SK-N-SH (cell line): ENCODE results near the gene MAP2K2. TPM values are rescaled to one million over a fixed set of nuclear protein-coding genes. Genes with fewer than 3 reads are reported as not detected.

Source experiments
- CTCF ChIA-PET: fragments of 300-600, 350-600 bp; formaldehyde crosslinking; extraction: SDS; loops from one replicate; lab custom pipeline; 2021; lab: Yijun Ruan, JAX
- POLR2A ChIA-PET: fragments of 350-600 bp; sonication (Branson Sonifier 250); formaldehyde crosslinking; extraction: SDS; loops from one replicate; lab custom pipeline; 2020; ENCODE audit warnings: antibody characterized with exemption, inconsistent platforms; lab: Yijun Ruan, JAX
- DNase-seq: peaks from one replicate; pipeline ENCODE4 v3.0.0; 2012
- H2AFZ ChIP-seq: fragments of 200-600 bp; sonication (generic); 2 replicates; pipeline ENCODE4 v1.8.1; 2016; ENCODE audit warnings: antibody characterized with exemption, mild to moderate bottlenecking, low read depth
- H3F3A ChIP-seq: fragments of 200-600 bp; sonication (generic); replicated peaks from 2 replicates; pipeline ENCODE3; 2016; ENCODE audit warnings: antibody characterized with exemption, mild to moderate bottlenecking; ENCODE audit not compliant: insufficient read depth
- H3K27ac ChIP-seq, 2 experiments: fragments of 200-500 bp in 1 of 2; fragments of 200-600 bp in 1 of 2; sonication (Bioruptor generic) in 1 of 2; sonication (generic), shearing (Covaris generic) in 1 of 2; 2 replicates each; pipeline versions ENCODE4 v1.5.1 to v1.6.1; 2014 to 2016; ENCODE audit warnings: low read depth in 2 of 2, inconsistent platforms in 1 of 2, low read length in 1 of 2, mild to moderate bottlenecking in 1 of 2, mixed read lengths in 1 of 2
- H3K27me3 ChIP-seq: fragments of 200-600 bp; sonication (generic), shearing (Covaris generic); 2 replicates; pipeline ENCODE4 v1.6.1; 2016; ENCODE audit warnings: mixed run types; ENCODE audit not compliant: insufficient read depth
- H3K36me3 ChIP-seq, 2 experiments: fragments of 200-500 bp in 1 of 2; fragments of 200-600 bp in 1 of 2; sonication (Bioruptor generic) in 1 of 2; sonication (generic) in 1 of 2; replicated peaks in 1 of 2; 2 replicates each; pipeline versions ENCODE3 to v1.5.1; 2014 to 2016; ENCODE audit warnings: low read length in 1 of 2, mild to moderate bottlenecking in 1 of 2; ENCODE audit not compliant: insufficient read depth in 2 of 2, control insufficient read depth in 1 of 2
- H3K4me1 ChIP-seq, 2 experiments: fragments of 200-500 bp in 1 of 2; fragments of 200-600 bp in 1 of 2; sonication (Bioruptor generic) in 1 of 2; sonication (generic), shearing (Covaris generic) in 1 of 2; 2 replicates each; pipeline versions ENCODE4 v1.5.1 to v1.6.1; 2014 to 2016; ENCODE audit warnings: low read depth in 1 of 2, low read length in 1 of 2, mixed run types in 1 of 2; ENCODE audit not compliant: insufficient read depth in 2 of 2, control insufficient read depth in 1 of 2
- H3K4me2 ChIP-seq: fragments of 200-600 bp; sonication (generic), shearing (Covaris generic); 2 replicates; pipeline ENCODE4 v1.6.1; 2017; ENCODE audit warnings: mixed run types
- H3K4me3 ChIP-seq, 2 experiments: fragments of 200-500 bp in 1 of 2; fragments of 200-600 bp in 1 of 2; sonication (Bioruptor generic) in 1 of 2; sonication (generic), shearing (Covaris generic) in 1 of 2; 2 replicates each; pipeline versions ENCODE4 v1.5.1 to v1.8.1; 2014 to 2016; ENCODE audit warnings: low read depth in 2 of 2, inconsistent platforms in 1 of 2, low read length in 1 of 2, mild to moderate bottlenecking in 1 of 2, mixed read lengths in 1 of 2, moderate library complexity in 1 of 2
- H3K79me2 ChIP-seq: fragments of 200-600 bp; sonication (generic); 2 replicates; pipeline ENCODE4 v1.8.1; 2017; ENCODE audit warnings: mild to moderate bottlenecking; ENCODE audit not compliant: insufficient read depth
- H3K9ac ChIP-seq: fragments of 200-600 bp; sonication (generic); 2 replicates; pipeline ENCODE4 v1.6.1; 2017; ENCODE audit warnings: mixed run types
- H3K9me2 ChIP-seq: fragments of 200-600 bp; sonication (generic); 2 replicates; pipeline ENCODE4 v1.6.1; 2017; ENCODE audit warnings: mixed run types
- H3K9me3 ChIP-seq: fragments of 200-600 bp; sonication (generic); 2 replicates; pipeline ENCODE4 v1.6.1; 2017; ENCODE audit warnings: mixed run types, mild to moderate bottlenecking, moderate library complexity
- H4K20me1 ChIP-seq: fragments of 200-600 bp; sonication (generic); 2 replicates; pipeline ENCODE4 v1.6.1; 2017; ENCODE audit warnings: mild to moderate bottlenecking, mixed run types; ENCODE audit not compliant: insufficient read depth
- EP300 ChIP-seq, 2 experiments: IDR thresholded peaks; 2 replicates each; pipeline versions ENCODE4 v1.4.0 to v1.6.1; 2012; ENCODE audit warnings: borderline replicate concordance in 1 of 2, low read depth in 1 of 2, low read length in 1 of 2
- EZH2phosphoT487 ChIP-seq: fragments of 200-600 bp; sonication (generic); IDR thresholded peaks from 2 replicates; pipeline ENCODE4 v1.6.1; 2017; ENCODE audit warnings: low read depth, mixed run types, mild to moderate bottlenecking, antibody characterized with exemption, moderate library complexity, borderline replicate concordance
- FOSL2 ChIP-seq: IDR thresholded peaks from 2 replicates; pipeline ENCODE4 v1.4.0; 2012; ENCODE audit warnings: low read depth, mild to moderate bottlenecking, moderate library complexity, borderline replicate concordance
- FOXJ3 ChIP-seq: sonication (generic); formaldehyde crosslinking; IDR thresholded peaks from 2 replicates; pipeline ENCODE4 v1.5.1; 2020; ENCODE audit warnings: mild to moderate bottlenecking, missing genetic modification reagents
- GATA2 ChIP-seq: sonication (generic); formaldehyde crosslinking; IDR thresholded peaks from 2 replicates; pipeline ENCODE4 v1.5.0; 2020; ENCODE audit warnings: mild to moderate bottlenecking, missing genetic modification reagents
- MAX ChIP-seq: IDR thresholded peaks from 2 replicates; pipeline ENCODE4 v1.4.0; 2012; ENCODE audit warnings: low read depth
- MXI1 ChIP-seq: IDR thresholded peaks from 2 replicates; pipeline ENCODE4 v1.6.1; 2012; ENCODE audit warnings: mild to moderate bottlenecking, low read depth, low read length, improper control_type of control experiment
- NRF1 ChIP-seq: IDR thresholded peaks from 2 replicates; pipeline ENCODE4 v1.6.1; 2012; ENCODE audit warnings: low read depth, mild to moderate bottlenecking, low read length
- POLR2AphosphoS5 ChIP-seq: IDR thresholded peaks from 2 replicates; pipeline ENCODE4 v1.6.1; 2012; ENCODE audit warnings: low read depth, low read length
- RCOR1 ChIP-seq: fragments of 150-350 bp; IDR thresholded peaks from 2 replicates; pipeline ENCODE4 v1.6.1; 2017; ENCODE audit warnings: antibody characterized with exemption, low read length
- SIN3A ChIP-seq: IDR thresholded peaks from 2 replicates; pipeline ENCODE4 v1.6.1; 2012; ENCODE audit warnings: low read depth, mild to moderate bottlenecking, low read length, moderate library complexity, borderline replicate concordance
- SMC3 ChIP-seq: IDR thresholded peaks from 2 replicates; pipeline ENCODE4 v1.6.1; 2012; ENCODE audit warnings: low read depth, low read length, improper control_type of control experiment
- TCF12 ChIP-seq: IDR thresholded peaks from 2 replicates; pipeline ENCODE4 v1.4.0; 2012
- TEAD4 ChIP-seq: IDR thresholded peaks from 2 replicates; pipeline ENCODE4 v1.4.0; 2012; ENCODE audit warnings: mild to moderate bottlenecking, borderline replicate concordance; ENCODE audit not compliant: insufficient read depth
- USF2 ChIP-seq: fragments of 150-350 bp; IDR thresholded peaks from 2 replicates; pipeline ENCODE4 v1.6.1; 2017; ENCODE audit warnings: antibody characterized with exemption, low read length, low read depth, borderline replicate concordance
- WGBS: methylation state at CpG from one replicate; pipeline ENCODE4 v1.1.6; 2017; ENCODE audit warnings: low lambda C conversion rate; 5-methylcytosine and 5-hydroxymethylcytosine counted together
- polyA plus RNA-seq, 3 experiments: library from polyadenylated mRNA; depleted of rRNA; stranded (reverse); fragments of >200 nt; gene quantifications; 2 replicates each; pipeline ENCODE4 v1.2.3, GENCODE V29; 2012

MAP2K2 gene
- polyA plus RNA-seq, 1 of the 3 experiments (the other 2 are of a cell fraction): 114 TPM

- peaks cover 83% of the 10 kb centered on the region for H3K79me2 ChIP-seq
- no peaks in the 10 kb centered on the region for H3K27me3 ChIP-seq
- H3K4me2 ChIP-seq: no peak overlapping the region
- peaks cover 12 to 23% of the 10 kb centered on the region in 2 experiments for H3K36me3 ChIP-seq
- H3K4me1 ChIP-seq: no peaks in the 10 kb centered on the region
- TF ChIP-seq POLR2AphosphoS5 (no peak), GATA2 (CRISPR knock-in tag) (no peak), EP300 (IDR thresholded peaks at IDR 0.05; ENCODE audit: borderline replicate concordance in 1 of 2, low read depth in 1 of 2, low read length in 1 of 2) (no peak), MAX (no peak)
- H3K4me3 ChIP-seq: no peak overlapping the region
- H2AFZ ChIP-seq: no peak overlapping the region
- no peak overlapping the region for H3K27ac ChIP-seq
- WGBS: 92% methylated on average over 28 of the region's 33 CpGs
- peaks cover 85% of the 10 kb centered on the region for H4K20me1 ChIP-seq
- H3F3A ChIP-seq: peaks cover 3% of the 10 kb centered on the region
- H3K9me2 ChIP-seq: no peaks in the 10 kb centered on the region
- no peak overlapping the region for H3K9ac ChIP-seq
- DNase-seq: no peak
- ChIA-PET CTCF (interaction anchor here (0.9 kb wide), 1 partner anchor 157 kb away, joined by 3 read pairs; no protein-coding TSS in a partner anchor), POLR2A (no interaction called here)
- H3K9me3 ChIP-seq: no peaks in the 10 kb centered on the region
Measured at GRCh38 chr19:4046946-4047683, 76.8 kb downstream of the MAP2K2 start.

- no peak for DNase-seq
- peaks cover 76% of the 10 kb centered on the region for H3K79me2 ChIP-seq
- POLR2A ChIA-PET: no interaction called here
Measured at GRCh38 chr19:4046362-4046691, 77.6 kb downstream of the MAP2K2 start.

More at GRCh38 chr19:4046362-4046691, 77.6 kb downstream of the MAP2K2 start:
- Histone ChIP-seq H3K9ac (no peak overlapping the region), H3K36me3 (peaks cover 9 to 25% of the 10 kb centered on the region in 2 experiments), H3K27me3 (no peaks in the 10 kb centered on the region)
- no peak for TF ChIP-seq EZH2phosphoT487
- no peak for TF ChIP-seq GATA2 (CRISPR knock-in tag)
- no peak for TF ChIP-seq EP300 (IDR thresholded peaks at IDR 0.05; ENCODE audit: borderline replicate concordance in 1 of 2, low read depth in 1 of 2, low read length in 1 of 2)
- TF ChIP-seq RCOR1: no peak
- TF ChIP-seq TEAD4: no peak
- no peak for TF ChIP-seq SIN3A
- no peak for TF ChIP-seq MXI1
- TF ChIP-seq FOSL2: no peak
- TF ChIP-seq TCF12: no peak
- no peak for TF ChIP-seq NRF1
- TF ChIP-seq SMC3: no peak
- TF ChIP-seq USF2: no peak
- no peak for TF ChIP-seq FOXJ3
- TF ChIP-seq POLR2AphosphoS5: no peak
- TF ChIP-seq, all 33 proteins: peak for 0
- H3K4me3 ChIP-seq: no peak overlapping the region
- H2AFZ ChIP-seq: no peak overlapping the region
- H3K4me1 ChIP-seq: no peaks in the 10 kb centered on the region
- WGBS: 89% methylated on average over 7 of the region's 7 CpGs
- H3K9me3 ChIP-seq: no peaks in the 10 kb centered on the region
- peaks cover 85% of the 10 kb centered on the region for H4K20me1 ChIP-seq
- CTCF ChIA-PET: no interaction called here
- peaks cover 5% of the 10 kb centered on the region for H3F3A ChIP-seq
- H3K27ac ChIP-seq: no peak overlapping the region
- no peak overlapping the region for H3K4me2 ChIP-seq
- no peaks in the 10 kb centered on the region for H3K9me2 ChIP-seq
